Measurements from ENCODE around the gene SMCO1.
"Not testable (repeated sequence)": the region's sequence is repeated elsewhere in the genome, so short reads cannot be mapped to it uniquely, and the experiment has no call there.

- TF ChIP-seq CTCF, ZBTB20 (tag by site-specific recombination; IDR thresholded peaks at IDR 0.05): not testable (repeated sequence)
- TF ChIP-seq, protein P1, sequence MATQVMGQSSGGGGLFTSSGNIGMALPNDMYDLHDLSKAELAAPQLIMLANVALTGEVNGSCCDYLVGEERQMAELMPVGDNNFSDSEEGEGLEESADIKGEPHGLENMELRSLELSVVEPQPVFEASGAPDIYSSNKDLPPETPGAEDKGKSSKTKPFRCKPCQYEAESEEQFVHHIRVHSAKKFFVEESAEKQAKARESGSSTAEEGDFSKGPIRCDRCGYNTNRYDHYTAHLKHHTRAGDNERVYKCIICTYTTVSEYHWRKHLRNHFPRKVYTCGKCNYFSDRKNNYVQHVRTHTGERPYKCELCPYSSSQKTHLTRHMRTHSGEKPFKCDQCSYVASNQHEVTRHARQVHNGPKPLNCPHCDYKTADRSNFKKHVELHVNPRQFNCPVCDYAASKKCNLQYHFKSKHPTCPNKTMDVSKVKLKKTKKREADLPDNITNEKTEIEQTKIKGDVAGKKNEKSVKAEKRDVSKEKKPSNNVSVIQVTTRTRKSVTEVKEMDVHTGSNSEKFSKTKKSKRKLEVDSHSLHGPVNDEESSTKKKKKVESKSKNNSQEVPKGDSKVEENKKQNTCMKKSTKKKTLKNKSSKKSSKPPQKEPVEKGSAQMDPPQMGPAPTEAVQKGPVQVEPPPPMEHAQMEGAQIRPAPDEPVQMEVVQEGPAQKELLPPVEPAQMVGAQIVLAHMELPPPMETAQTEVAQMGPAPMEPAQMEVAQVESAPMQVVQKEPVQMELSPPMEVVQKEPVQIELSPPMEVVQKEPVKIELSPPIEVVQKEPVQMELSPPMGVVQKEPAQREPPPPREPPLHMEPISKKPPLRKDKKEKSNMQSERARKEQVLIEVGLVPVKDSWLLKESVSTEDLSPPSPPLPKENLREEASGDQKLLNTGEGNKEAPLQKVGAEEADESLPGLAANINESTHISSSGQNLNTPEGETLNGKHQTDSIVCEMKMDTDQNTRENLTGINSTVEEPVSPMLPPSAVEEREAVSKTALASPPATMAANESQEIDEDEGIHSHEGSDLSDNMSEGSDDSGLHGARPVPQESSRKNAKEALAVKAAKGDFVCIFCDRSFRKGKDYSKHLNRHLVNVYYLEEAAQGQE (tag by site-specific recombination; IDR thresholded peaks at IDR 0.05) = not testable (repeated sequence)
These were observed 6.1 kb upstream of the SMCO1 start for GRCh38 chr3:196521291-196521690.
